Fibroblast of lung (primary cell): ENCODE results near the gene UNC119B. TPM values are rescaled to one million over a fixed set of nuclear protein-coding genes. Genes with fewer than 3 reads are reported as not detected.

Source experiments
- DNase-seq, 2 donors: peaks; one replicate each; pipeline versions ENCODE4 v3.0.0 to v3.0.0-alpha.2; 2010; ENCODE audit warnings: low read depth in 2 of 2
- H2AFZ ChIP-seq: 2 replicates; pipeline ENCODE4 v1.5.1; 2012; ENCODE audit warnings: low read length, control low read depth, inconsistent platforms
- H3K27ac ChIP-seq: 2 replicates; pipeline ENCODE4 v1.5.1; 2011; ENCODE audit warnings: low read length, control low read depth; ENCODE audit not compliant: insufficient read depth
- H3K27me3 ChIP-seq: 2 replicates; pipeline ENCODE4 v1.5.1; 2011; ENCODE audit warnings: mild to moderate bottlenecking, low read length; ENCODE audit not compliant: control insufficient read depth, insufficient read depth
- H3K36me3 ChIP-seq: 2 replicates; pipeline ENCODE4 v1.5.1; 2011; ENCODE audit warnings: low read length; ENCODE audit not compliant: control insufficient read depth, insufficient read depth
- H3K4me1 ChIP-seq: 2 replicates; pipeline ENCODE4 v1.5.1; 2011; ENCODE audit warnings: low read length; ENCODE audit not compliant: control insufficient read depth, insufficient read depth; ENCODE audit errors: extremely low read depth
- H3K4me2 ChIP-seq: 2 replicates; pipeline ENCODE4 v1.5.1; 2011; ENCODE audit warnings: low read length, control low read depth; ENCODE audit not compliant: insufficient read depth; ENCODE audit errors: extremely low read depth
- H3K4me3 ChIP-seq, 4 experiments: fragments of 200-600 bp in 1 of 4; sonication (generic) in 1 of 4; replicated peaks in 1 of 4; 2 replicates each; pipeline ENCODE4 v1.5.1; 2011 to 2016; ENCODE audit warnings: low read length in 4 of 4, low read depth in 3 of 4, mild to moderate bottlenecking in 3 of 4, control low read depth in 2 of 4, inconsistent platforms in 1 of 4, mixed read lengths in 1 of 4; ENCODE audit not compliant: insufficient read depth in 1 of 4; ENCODE audit errors: control extremely low read depth in 1 of 4
- H3K79me2 ChIP-seq: 2 replicates; pipeline ENCODE4 v1.5.1; 2012; ENCODE audit warnings: mild to moderate bottlenecking, low read length, inconsistent platforms; ENCODE audit not compliant: control insufficient read depth, insufficient read depth
- H3K9ac ChIP-seq: 2 replicates; pipeline ENCODE4 v1.5.1; 2011; ENCODE audit warnings: mild to moderate bottlenecking, low read length, control low read depth; ENCODE audit not compliant: insufficient read depth
- H3K9me3 ChIP-seq: 2 replicates; pipeline ENCODE4 v1.5.1; 2012; ENCODE audit warnings: low read depth, low read length; ENCODE audit not compliant: control insufficient read depth, insufficient read depth
- H4K20me1 ChIP-seq: 2 replicates; pipeline ENCODE4 v1.5.1; 2011; ENCODE audit warnings: low read length; ENCODE audit not compliant: control insufficient read depth, insufficient read depth; ENCODE audit errors: extremely low read depth
- CTCF ChIP-seq, 2 donors: IDR thresholded peaks in 1 of 2; conservative IDR thresholded peaks in 1 of 2; 1 replicate in 1 of 2; 2 replicates in 1 of 2; pipeline ENCODE4 v1.5.1; 2011 to 2012; ENCODE audit warnings: low read length in 2 of 2, control low read depth in 1 of 2, inconsistent platforms in 1 of 2, low read depth in 1 of 2, mild to moderate bottlenecking in 1 of 2
- EZH2 ChIP-seq: IDR thresholded peaks from 2 replicates; pipeline ENCODE4 v1.5.1; 2012; ENCODE audit warnings: low read length, control low read depth, mild to moderate bottlenecking; ENCODE audit errors: missing control alignments
- polyA plus RNA-seq, 2 donors: library from polyadenylated mRNA; depleted of rRNA in 1 of 2; stranded (reverse) in 1 of 2; unstranded in 1 of 2; fragments of >200 nt; gene quantifications; 2 replicates each; pipeline ENCODE4 v1.2.1, GENCODE V29; 2011 to 2012; ENCODE audit warnings: missing spikeins in 1 of 2
- total RNA-seq: library from RNA; depleted of rRNA; stranded (reverse); fragments of >200 nt; gene quantifications from 2 replicates; pipeline ENCODE4 v1.2.1, GENCODE V29; 2014

Gene UNC119B
- total and polyA plus RNA-seq, 2 donors (not counting 1 experiment from before 2014, with no cell fraction given) = 29.1 to 31.2 TPM

GRCh38 chr12:120719072-120719471 is 8.8 kb downstream of the UNC119B start:
- no peak overlapping the region for H3K4me3 ChIP-seq
- H3K27ac ChIP-seq = no peak overlapping the region

DNA sequence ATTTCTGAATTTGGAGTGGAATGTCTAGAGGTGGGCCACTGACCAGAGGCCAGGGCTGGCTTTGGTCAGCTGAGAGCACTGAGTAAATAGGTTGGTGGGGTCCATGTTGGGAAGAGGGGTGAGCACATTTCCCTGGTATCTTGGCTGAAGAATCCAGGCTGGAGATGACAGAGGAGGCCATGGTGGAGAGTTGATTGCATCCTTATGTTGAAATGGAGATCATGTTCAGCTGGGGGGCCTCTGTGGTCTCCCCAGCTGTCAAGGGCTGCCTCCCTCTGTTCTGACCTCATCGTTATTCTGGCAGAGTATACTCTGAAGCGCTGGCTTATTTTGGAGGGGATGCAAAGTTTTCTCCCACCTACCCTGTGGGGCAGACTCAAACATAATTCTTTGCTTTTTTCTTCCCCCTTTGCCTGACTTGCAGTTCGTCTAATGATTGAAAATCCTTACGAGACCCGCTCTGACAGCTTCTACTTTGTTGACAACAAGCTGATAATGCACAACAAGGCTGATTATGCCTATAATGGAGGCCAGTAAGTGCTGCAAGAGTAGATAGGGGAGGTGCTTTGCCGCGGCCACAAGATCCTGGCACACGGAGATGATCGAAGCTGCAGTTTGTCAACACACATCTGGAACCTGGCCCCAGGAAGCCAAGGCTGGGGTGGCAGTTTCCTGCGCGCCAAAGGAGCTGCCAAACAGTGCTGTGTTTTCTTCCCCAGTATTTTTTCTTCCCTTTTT is 9.4 kb downstream of the UNC119B start:
- H3K27me3 ChIP-seq = no peaks in the 10 kb centered on the region
- H4K20me1 ChIP-seq = no peaks in the 10 kb centered on the region
- no peak for TF ChIP-seq EZH2
- no peak for TF ChIP-seq CTCF (conservative IDR thresholded peaks at IDR 0.05 in 1 of 2, IDR thresholded peaks at IDR 0.05 in 1 of 2; ENCODE audit: low read depth in 1 of 2, low read length in 2 of 2)
- no peak overlapping the region for H3K4me2 ChIP-seq
- DNase-seq = peak in 1 of 2 donors; percentile 39
- no peak overlapping the region for H3K9ac ChIP-seq
- no peak overlapping the region for H2AFZ ChIP-seq
- peaks cover 21% of the 10 kb centered on the region for H3K36me3 ChIP-seq
- H3K9me3 ChIP-seq = no peaks in the 10 kb centered on the region
- no peak overlapping the region for H3K27ac ChIP-seq
- H3K4me3 ChIP-seq = no peak overlapping the region
- peaks cover 3% of the 10 kb centered on the region for H3K4me1 ChIP-seq
- H3K79me2 ChIP-seq = no peaks in the 10 kb centered on the region

More at GRCh38 chr12:120719072-120719471, 8.8 kb downstream of the UNC119B start:
- Histone ChIP-seq H3K27me3 (no peaks in the 10 kb centered on the region), H3K4me2 (no peak overlapping the region), H3K4me1 (peaks cover 3% of the 10 kb centered on the region), H3K36me3 (peaks cover 21% of the 10 kb centered on the region), H2AFZ (no peak overlapping the region), H3K79me2 (no peaks in the 10 kb centered on the region), H3K9ac (no peak overlapping the region), H3K9me3 (no peaks in the 10 kb centered on the region), H4K20me1 (no peaks in the 10 kb centered on the region)
- DNase-seq = no peak
- TF ChIP-seq CTCF (conservative IDR thresholded peaks at IDR 0.05 in 1 of 2, IDR thresholded peaks at IDR 0.05 in 1 of 2; ENCODE audit: low read depth in 1 of 2, low read length in 2 of 2) (no peak), EZH2 (no peak)

DNA sequence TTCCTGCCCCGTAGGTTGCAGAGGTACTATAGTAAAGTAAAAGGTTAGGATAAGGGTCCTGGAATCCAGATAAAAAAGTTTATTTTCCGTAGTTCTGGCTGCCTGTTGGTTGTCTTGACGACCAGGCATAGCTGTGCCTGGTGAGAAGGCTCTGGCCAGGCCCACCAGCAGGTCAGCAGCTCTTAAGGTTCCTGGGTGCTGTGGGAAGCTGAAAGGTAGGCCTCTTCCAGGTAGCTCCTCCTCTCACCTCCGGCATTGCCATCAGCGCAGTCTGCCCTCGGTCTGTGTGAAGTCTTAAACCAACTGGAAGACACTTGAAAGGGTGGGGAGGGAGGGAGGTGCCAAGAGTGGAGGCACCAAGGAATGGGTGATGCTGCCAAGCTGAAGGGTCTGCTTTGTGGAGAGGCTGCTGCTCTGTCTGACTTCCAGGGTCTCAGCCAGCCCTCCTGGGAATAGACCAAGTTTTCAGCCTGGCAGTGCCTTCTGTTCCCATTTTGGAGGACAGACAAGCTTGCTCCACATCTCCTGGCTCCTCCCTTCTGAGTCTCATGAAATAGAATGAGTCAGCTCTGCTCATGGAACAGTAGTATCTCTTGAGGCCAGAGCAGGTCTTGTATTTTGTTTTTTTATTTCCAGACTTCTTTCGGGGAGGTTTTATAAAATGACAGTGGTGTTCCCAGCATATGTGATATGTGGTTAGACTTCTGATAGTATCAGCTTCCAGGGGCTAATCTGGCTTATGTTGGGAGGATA is 10.2 kb downstream of the UNC119B start:
- TF ChIP-seq EZH2 = no peak
- no peak for TF ChIP-seq CTCF (conservative IDR thresholded peaks at IDR 0.05 in 1 of 2, IDR thresholded peaks at IDR 0.05 in 1 of 2; ENCODE audit: low read depth in 1 of 2, low read length in 2 of 2)
- no peak overlapping the region for H3K9ac ChIP-seq
- H3K27ac ChIP-seq = no peak overlapping the region
- H2AFZ ChIP-seq = no peak overlapping the region
- H4K20me1 ChIP-seq = no peaks in the 10 kb centered on the region
- peaks cover 21% of the 10 kb centered on the region for H3K36me3 ChIP-seq
- no peak overlapping the region for H3K4me3 ChIP-seq
- peaks cover 3% of the 10 kb centered on the region for H3K4me1 ChIP-seq
- H3K27me3 ChIP-seq = no peaks in the 10 kb centered on the region
- peak; percentile 70 to 71 for DNase-seq
- H3K79me2 ChIP-seq = no peaks in the 10 kb centered on the region
- no peak overlapping the region for H3K4me2 ChIP-seq
- H3K9me3 ChIP-seq = no peaks in the 10 kb centered on the region
